ENCODE measurements around the gene PRRT1B. TPM values are rescaled to one million over a fixed set of nuclear protein-coding genes. Genes with fewer than 3 reads are reported as not detected.

The PRRT1B gene
- total RNA-seq, 6 experiments from 2014 or later, result not detected

DNA sequence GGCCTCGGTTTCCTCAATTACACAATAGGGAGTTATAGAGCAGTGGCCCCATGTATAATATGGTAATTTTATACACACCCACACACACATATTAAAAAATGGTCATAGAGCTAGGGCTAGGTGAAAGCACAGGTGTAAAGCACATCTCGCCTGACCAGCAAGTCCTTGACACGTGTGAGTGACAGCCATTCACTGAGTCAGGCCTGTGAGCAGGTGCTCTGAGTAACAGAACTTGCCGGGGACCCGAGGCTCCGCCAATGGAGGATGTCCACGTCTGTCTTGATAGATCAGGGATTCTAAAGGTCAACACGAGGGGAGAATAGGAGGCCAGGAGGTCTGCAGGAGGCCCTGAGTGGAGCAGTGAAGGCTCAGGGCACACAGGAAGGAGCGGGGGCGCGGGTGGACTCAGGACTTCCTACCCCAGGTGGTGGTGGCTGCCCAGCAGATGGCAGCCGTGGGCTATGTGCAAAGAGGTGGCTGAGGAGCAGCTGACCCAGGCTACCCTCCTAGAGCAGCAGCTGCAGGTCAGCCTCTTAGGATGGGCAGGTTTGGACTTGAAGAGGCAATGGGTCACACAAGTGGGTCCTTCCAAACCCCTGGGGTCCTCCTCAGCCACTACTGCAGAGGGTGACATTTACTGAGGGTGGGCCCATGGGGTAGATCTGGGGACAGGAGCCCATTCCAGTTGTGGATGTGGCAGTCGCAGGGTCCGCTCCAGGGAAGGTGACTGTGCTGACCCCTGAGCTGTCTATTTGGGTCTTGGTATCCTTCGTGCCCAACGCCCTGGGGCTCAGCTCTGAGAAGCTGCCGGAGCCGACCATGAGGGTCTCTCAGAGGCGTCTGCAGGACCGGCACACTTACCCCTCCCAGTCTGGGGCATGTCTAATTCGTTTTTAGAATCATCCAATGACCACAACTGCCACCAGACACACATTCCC is 45.9 kb downstream of the PRRT1B start:
- Mint-ChIP-seq H3K27me3 (ENCODE audit: insufficient read depth) (peaks cover 8% of the 10 kb centered on the region), H3K9me3 (no peaks in the 10 kb centered on the region), H3K27ac (peak overlapping the region; percentile 2; the same call in 1 of the 2 replicates), H3K36me3 (ENCODE audit: low read depth) (peaks cover 7% of the 10 kb centered on the region), H3K4me3 (no peak overlapping the region), H3K4me1 (ENCODE audit: low read depth) (no peaks in the 10 kb centered on the region)
- DNase-seq, result peak; percentile 63
- TF ChIP-seq, protein P1, sequence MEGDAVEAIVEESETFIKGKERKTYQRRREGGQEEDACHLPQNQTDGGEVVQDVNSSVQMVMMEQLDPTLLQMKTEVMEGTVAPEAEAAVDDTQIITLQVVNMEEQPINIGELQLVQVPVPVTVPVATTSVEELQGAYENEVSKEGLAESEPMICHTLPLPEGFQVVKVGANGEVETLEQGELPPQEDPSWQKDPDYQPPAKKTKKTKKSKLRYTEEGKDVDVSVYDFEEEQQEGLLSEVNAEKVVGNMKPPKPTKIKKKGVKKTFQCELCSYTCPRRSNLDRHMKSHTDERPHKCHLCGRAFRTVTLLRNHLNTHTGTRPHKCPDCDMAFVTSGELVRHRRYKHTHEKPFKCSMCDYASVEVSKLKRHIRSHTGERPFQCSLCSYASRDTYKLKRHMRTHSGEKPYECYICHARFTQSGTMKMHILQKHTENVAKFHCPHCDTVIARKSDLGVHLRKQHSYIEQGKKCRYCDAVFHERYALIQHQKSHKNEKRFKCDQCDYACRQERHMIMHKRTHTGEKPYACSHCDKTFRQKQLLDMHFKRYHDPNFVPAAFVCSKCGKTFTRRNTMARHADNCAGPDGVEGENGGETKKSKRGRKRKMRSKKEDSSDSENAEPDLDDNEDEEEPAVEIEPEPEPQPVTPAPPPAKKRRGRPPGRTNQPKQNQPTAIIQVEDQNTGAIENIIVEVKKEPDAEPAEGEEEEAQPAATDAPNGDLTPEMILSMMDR (IDR thresholded peaks at IDR 0.05), result peak; percentile 88

DNA sequence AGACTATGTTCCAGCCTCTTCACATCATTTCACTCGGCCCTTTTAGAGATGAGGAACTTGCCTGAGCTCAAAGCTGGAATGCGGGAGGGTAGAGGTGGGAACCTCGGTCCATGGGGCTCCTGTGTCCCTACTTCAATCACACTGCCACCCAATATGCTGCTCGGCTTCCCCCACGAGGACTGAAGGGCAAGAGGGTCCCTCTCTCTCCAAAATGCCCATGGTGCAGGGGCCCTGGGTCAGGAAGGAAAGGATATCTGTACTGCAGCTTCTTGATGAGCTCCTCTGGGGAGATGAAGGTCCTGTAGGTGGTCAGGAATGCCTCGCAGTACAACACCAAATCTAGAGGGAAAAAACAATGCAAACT is 46.5 kb downstream of the PRRT1B start:
- TF ChIP-seq, protein P1 (IDR thresholded peaks at IDR 0.05), result no peak
- no peaks in the 10 kb centered on the region for H3K4me1 Mint-ChIP-seq (ENCODE audit: low read depth)

DNA sequence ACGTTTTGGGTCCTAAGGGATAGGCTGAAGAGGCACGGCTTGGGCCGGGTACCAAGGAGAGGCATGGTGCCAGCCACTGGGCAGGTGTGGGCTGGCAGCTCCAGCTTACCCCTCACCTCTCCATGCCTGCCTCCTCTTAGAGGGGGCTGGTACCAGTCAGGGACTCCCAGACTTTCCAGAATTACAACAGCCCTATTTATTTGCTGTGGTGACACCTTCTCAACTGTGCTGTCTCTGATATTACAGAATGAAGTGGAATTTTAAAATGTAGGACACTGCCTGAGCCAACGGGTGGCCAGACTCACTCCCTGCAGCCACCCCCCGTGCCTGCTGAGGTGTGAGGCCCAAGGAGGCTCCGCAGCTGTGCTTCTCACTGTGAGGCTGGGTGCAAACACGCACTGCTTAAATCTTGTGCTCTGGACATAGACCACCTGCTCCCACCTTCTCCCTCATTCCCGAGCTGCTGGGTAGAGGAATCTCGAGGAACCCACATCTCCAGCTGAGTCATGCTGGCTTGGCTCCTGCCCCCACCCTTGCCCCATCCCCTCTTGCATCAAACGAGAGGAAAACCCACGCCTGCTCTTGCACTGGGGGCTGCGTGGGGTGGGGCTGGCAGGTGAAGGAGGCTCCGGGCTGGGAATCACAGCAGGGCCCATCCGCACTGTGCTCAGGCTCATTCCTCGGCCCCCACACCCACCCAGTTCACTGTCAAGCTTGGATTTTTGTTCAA is 47.9 kb downstream of the PRRT1B start:
- H3K4me3 Mint-ChIP-seq, result no peak overlapping the region
- H3K4me1 Mint-ChIP-seq (ENCODE audit: low read depth), result no peaks in the 10 kb centered on the region
- no peaks in the 10 kb centered on the region for H3K9me3 Mint-ChIP-seq
- no peak overlapping the region for H3K27ac Mint-ChIP-seq
- no peaks in the 10 kb centered on the region for H3K36me3 Mint-ChIP-seq (ENCODE audit: low read depth)
- H3K27me3 Mint-ChIP-seq (ENCODE audit: insufficient read depth), result peaks cover 4% of the 10 kb centered on the region; the same call in 1 of the 2 replicates
- TF ChIP-seq, protein P1 (IDR thresholded peaks at IDR 0.05), result no peak
- DNase-seq, result no peak

More for the DNA sequence above, 46.5 kb downstream of the PRRT1B start:
- H3K27me3 Mint-ChIP-seq (ENCODE audit: insufficient read depth), result peaks cover 8% of the 10 kb centered on the region
- no peak for DNase-seq
- H3K4me3 Mint-ChIP-seq, result no peak overlapping the region
- H3K27ac Mint-ChIP-seq, result no peak overlapping the region
- H3K36me3 Mint-ChIP-seq (ENCODE audit: low read depth), result peaks cover 7% of the 10 kb centered on the region
- H3K9me3 Mint-ChIP-seq, result no peaks in the 10 kb centered on the region

GRCh38 chr9:131593936-131594665 is 48.8 kb downstream of the PRRT1B start:
- H3K4me1 Mint-ChIP-seq (ENCODE audit: low read depth), result no peaks in the 10 kb centered on the region
- H3K27ac Mint-ChIP-seq, result no peak overlapping the region
- H3K4me3 Mint-ChIP-seq, result no peak overlapping the region
- H3K36me3 Mint-ChIP-seq (ENCODE audit: low read depth), result no peaks in the 10 kb centered on the region
- peaks cover 4% of the 10 kb centered on the region; the same call in 1 of the 2 replicates for H3K27me3 Mint-ChIP-seq (ENCODE audit: insufficient read depth)
- H3K9me3 Mint-ChIP-seq, result no peaks in the 10 kb centered on the region
- TF ChIP-seq, protein P1 (IDR thresholded peaks at IDR 0.05), result no peak
- no peak for DNase-seq

DNA sequence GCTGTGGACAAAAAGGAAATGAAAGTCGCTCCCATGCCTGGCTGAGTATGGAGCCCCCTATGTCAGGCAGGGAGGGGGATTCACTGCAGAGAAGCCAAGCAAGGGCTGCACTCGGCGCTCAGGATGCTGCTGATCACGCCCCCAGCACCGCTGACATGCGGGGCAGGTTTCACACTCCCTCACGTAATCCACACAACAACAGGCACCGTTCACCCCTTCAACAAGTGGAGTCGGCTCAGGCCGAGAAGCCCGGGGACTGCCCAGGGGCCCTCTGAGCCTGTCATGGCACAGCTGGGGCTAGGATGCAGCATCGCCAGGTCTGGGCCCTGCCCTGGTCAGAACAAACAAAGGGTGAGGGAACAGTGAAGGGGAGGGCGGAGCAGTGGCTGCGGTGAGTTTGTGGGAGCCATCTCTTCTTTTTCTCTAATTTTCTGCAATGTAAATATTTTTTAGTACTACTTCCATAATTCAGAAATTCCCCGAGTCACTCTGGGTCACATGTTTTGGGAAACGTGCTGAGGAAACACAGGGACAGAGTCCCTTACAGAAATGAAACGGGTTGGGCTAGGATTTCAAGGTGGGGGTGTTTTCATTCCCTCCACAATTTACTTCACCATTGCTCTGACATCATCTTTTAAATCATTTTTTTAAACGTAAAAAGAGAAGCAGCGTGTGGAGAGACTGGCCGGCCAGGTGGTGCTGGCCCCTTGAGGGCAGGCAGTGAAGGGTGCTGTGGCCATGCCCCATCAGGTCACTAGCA is 49.8 kb downstream of the PRRT1B start:
- no peak overlapping the region for H3K4me3 Mint-ChIP-seq
- no peaks in the 10 kb centered on the region for H3K36me3 Mint-ChIP-seq (ENCODE audit: low read depth)
- no peaks in the 10 kb centered on the region for H3K9me3 Mint-ChIP-seq
- peaks cover 4% of the 10 kb centered on the region; the same call in 1 of the 2 replicates for H3K27me3 Mint-ChIP-seq (ENCODE audit: insufficient read depth)
- no peaks in the 10 kb centered on the region for H3K4me1 Mint-ChIP-seq (ENCODE audit: low read depth)
- H3K27ac Mint-ChIP-seq, result no peak overlapping the region
- TF ChIP-seq, protein P1 (IDR thresholded peaks at IDR 0.05), result no peak
- DNase-seq, result no peak

All from HFFc6 (cell line).